Astrocyte (in vitro differentiated cells and primary cell): ENCODE data around the gene RAB11FIP3.

ENCODE experiments used
- CTCF ChIP-seq: IDR thresholded peaks from 2 replicates; pipeline ENCODE4 v1.5.1; 2011; ENCODE audit warnings: low read depth, mild to moderate bottlenecking, inconsistent platforms, low read length, moderate library complexity; ENCODE audit not compliant: insufficient read depth
- EZH2 ChIP-seq: IDR thresholded peaks from 2 replicates; pipeline ENCODE4 v1.6.1; 2012; ENCODE audit warnings: mild to moderate bottlenecking, low read length, inconsistent platforms; ENCODE audit not compliant: insufficient read depth

- no peak for TF ChIP-seq CTCF
- no peak for TF ChIP-seq EZH2
Measured at GRCh38 chr16:463071-463470, 37.6 kb downstream of the RAB11FIP3 start.
